ENCODE results near the gene DNM1L.

DNA sequence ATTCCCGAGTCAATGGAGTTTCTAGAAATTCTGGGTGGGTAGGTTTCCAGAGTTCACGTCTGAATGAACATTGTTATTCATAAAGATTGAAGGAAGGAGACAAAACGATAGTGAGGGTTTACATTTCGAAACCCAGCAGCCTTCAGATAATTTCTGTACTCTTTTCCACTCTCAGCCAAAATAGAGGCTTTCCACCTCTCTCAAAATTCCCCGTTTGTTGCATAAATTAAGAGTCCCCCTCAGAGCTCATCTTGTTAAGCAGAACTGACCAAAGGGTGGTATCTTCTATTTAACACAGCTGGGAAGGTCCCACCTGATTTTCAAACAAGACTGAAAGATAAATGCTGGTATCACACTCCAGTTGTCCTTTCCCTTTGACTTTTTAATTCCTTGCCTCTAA lies 98.1 kb downstream of the DNM1L start:
- TF ChIP-seq, protein P1, sequence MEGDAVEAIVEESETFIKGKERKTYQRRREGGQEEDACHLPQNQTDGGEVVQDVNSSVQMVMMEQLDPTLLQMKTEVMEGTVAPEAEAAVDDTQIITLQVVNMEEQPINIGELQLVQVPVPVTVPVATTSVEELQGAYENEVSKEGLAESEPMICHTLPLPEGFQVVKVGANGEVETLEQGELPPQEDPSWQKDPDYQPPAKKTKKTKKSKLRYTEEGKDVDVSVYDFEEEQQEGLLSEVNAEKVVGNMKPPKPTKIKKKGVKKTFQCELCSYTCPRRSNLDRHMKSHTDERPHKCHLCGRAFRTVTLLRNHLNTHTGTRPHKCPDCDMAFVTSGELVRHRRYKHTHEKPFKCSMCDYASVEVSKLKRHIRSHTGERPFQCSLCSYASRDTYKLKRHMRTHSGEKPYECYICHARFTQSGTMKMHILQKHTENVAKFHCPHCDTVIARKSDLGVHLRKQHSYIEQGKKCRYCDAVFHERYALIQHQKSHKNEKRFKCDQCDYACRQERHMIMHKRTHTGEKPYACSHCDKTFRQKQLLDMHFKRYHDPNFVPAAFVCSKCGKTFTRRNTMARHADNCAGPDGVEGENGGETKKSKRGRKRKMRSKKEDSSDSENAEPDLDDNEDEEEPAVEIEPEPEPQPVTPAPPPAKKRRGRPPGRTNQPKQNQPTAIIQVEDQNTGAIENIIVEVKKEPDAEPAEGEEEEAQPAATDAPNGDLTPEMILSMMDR (IDR thresholded peaks at IDR 0.05; ENCODE audit: low read length) = no peak
- TF ChIP-seq EZH2 (IDR thresholded peaks at IDR 0.05; ENCODE audit: borderline replicate concordance, low read length) = no peak
